ENCODE measurements around the gene STAT2. TPM values are rescaled to one million over a fixed set of nuclear protein-coding genes. Genes with fewer than 3 reads are reported as not detected.

The STAT2 gene
- total and polyA plus RNA-seq, 2 of the 13 experiments (the other 11 are each of a cell fraction or from before 2014, with no cell fraction given) = 43.5 to 84.6 TPM

GRCh38 chr12:56333679-56334489, 26.0 kb downstream of the STAT2 start, which contains the start of gene PAN2 (continued):
- TF ChIP-seq ZMYM3 (CRISPR knock-in tag; IDR thresholded peaks at IDR 0.05) (no peak), HOXD1 (CRISPR knock-in tag; IDR thresholded peaks at IDR 0.05) (0 out of 2 replicates have a peak, but pooled peaks have one; percentile 4), NRL (CRISPR knock-in tag; IDR thresholded peaks at IDR 0.05; ENCODE audit: borderline replicate concordance) (0 out of 2 replicates have a peak, but pooled peaks have one; percentile 57), SRSF1 (optimal IDR thresholded peaks at IDR 0.05; ENCODE audit: low read depth, low read length) (no peak), ZBTB46 (CRISPR knock-in tag; IDR thresholded peaks at IDR 0.05; ENCODE audit: borderline replicate concordance) (no peak), ZNF256 (CRISPR knock-in tag; conservative IDR thresholded peaks at IDR 0.05) (peak; percentile 45; the same call in 1 of the 2 replicates), NFAT5 (CRISPR knock-in tag; IDR thresholded peaks at IDR 0.05) (no peak), GATA4 (IDR thresholded peaks at IDR 0.05; ENCODE audit: borderline replicate concordance, low read depth) (0 out of 2 replicates have a peak, but pooled peaks have one; percentile 23), MAZ (IDR thresholded peaks at IDR 0.05; ENCODE audit: borderline replicate concordance, low read depth, low read length) (0 out of 2 replicates have a peak, but pooled peaks have one; percentile 27), MAZ (CRISPR knock-in tag; IDR thresholded peaks at IDR 0.05; ENCODE audit: low read depth) (peak; percentile 60; the same call in 1 of the 2 replicates), SMAD3 (CRISPR knock-in tag; IDR thresholded peaks at IDR 0.05) (peak; percentile 64), KMT2B (CRISPR knock-in tag; IDR thresholded peaks at IDR 0.05) (peak; percentile 43; the same call in 1 of the 2 replicates), ZNF253 (CRISPR knock-in tag; IDR thresholded peaks at IDR 0.05; ENCODE audit: borderline replicate concordance) (0 out of 2 replicates have a peak, but pooled peaks have one; percentile 32), CBX2 (IDR thresholded peaks at IDR 0.05; ENCODE audit: low read depth, low read length) (no peak), CBX2 (CRISPR knock-in tag; IDR thresholded peaks at IDR 0.05; ENCODE audit: low read depth) (no peak), ZNF331 (CRISPR knock-in tag; IDR thresholded peaks at IDR 0.05) (peak; percentile 42; the same call in 1 of the 2 replicates), CSRNP1 (CRISPR knock-in tag; IDR thresholded peaks at IDR 0.05) (no peak), ZFP91 (CRISPR knock-in tag; IDR thresholded peaks at IDR 0.05; ENCODE audit: borderline replicate concordance) (peak; percentile 53; the same call in 1 of the 2 replicates)
